ENCODE measurements around the gene FAM118A. TPM values are rescaled to one million over a fixed set of nuclear protein-coding genes. Genes with fewer than 3 reads are reported as not detected.

FAM118A gene
- total and polyA plus RNA-seq, 9 of the 15 experiments (the other 6 are each of a cell fraction or from before 2014, with no cell fraction given), result 17.0 to 223 (median 59.4) TPM

GRCh38 chr22:45263463-45264269, 46.1 kb upstream of the FAM118A start (continued):
- TF ChIP-seq XRCC4 (IDR thresholded peaks at IDR 0.05; ENCODE audit: extremely low read depth, insufficient read depth, insufficient read length) (no peak), CREBBP (IDR thresholded peaks at IDR 0.05; ENCODE audit: low read depth, low read length) (no peak), NFATC3 (IDR thresholded peaks at IDR 0.05) (no peak), TEAD1 (CRISPR knock-in tag; IDR thresholded peaks at IDR 0.05) (no peak), TRIM28 (IDR thresholded peaks at IDR 0.05) (no peak), ESRRA (IDR thresholded peaks at IDR 0.05; ENCODE audit: borderline replicate concordance, low read depth) (0 out of 2 replicates have a peak, but pooled peaks have one; percentile 13), ETS1 (conservative IDR thresholded peaks at IDR 0.05; ENCODE audit: control insufficient read depth, low read depth, low read length) (no peak), GTF2E2 (tag; IDR thresholded peaks at IDR 0.05) (no peak), RAD21 (CRISPR knock-in tag; conservative IDR thresholded peaks at IDR 0.05 in 1 of 2, IDR thresholded peaks at IDR 0.05 in 1 of 2) (peak; percentile 22 to 74; a peak in 3 of 4 replicates), ZFP1 (CRISPR knock-in tag; IDR thresholded peaks at IDR 0.05) (no peak), NFE2 (IDR thresholded peaks at IDR 0.05; ENCODE audit: low read depth) (no peak), PHF8 (IDR thresholded peaks at IDR 0.05; ENCODE audit: borderline replicate concordance, low read length) (no peak), POU5F1 (IDR thresholded peaks at IDR 0.05; ENCODE audit: borderline replicate concordance, low read depth, low read length, partially characterized antibody) (no peak), BRF2 (IDR thresholded peaks at IDR 0.05; ENCODE audit: borderline replicate concordance, insufficient read depth, insufficient read length) (no peak), L3MBTL2 (IDR thresholded peaks at IDR 0.05) (peak; percentile 88), ZNF583 (CRISPR knock-in tag; IDR thresholded peaks at IDR 0.05) (no peak), TARDBP (IDR thresholded peaks at IDR 0.05) (no peak), ZNF239 (CRISPR knock-in tag; IDR thresholded peaks at IDR 0.05) (no peak), BMI1 (IDR thresholded peaks at IDR 0.05; ENCODE audit: low read length) (no peak)
- TF ChIP-seq, protein P1, sequence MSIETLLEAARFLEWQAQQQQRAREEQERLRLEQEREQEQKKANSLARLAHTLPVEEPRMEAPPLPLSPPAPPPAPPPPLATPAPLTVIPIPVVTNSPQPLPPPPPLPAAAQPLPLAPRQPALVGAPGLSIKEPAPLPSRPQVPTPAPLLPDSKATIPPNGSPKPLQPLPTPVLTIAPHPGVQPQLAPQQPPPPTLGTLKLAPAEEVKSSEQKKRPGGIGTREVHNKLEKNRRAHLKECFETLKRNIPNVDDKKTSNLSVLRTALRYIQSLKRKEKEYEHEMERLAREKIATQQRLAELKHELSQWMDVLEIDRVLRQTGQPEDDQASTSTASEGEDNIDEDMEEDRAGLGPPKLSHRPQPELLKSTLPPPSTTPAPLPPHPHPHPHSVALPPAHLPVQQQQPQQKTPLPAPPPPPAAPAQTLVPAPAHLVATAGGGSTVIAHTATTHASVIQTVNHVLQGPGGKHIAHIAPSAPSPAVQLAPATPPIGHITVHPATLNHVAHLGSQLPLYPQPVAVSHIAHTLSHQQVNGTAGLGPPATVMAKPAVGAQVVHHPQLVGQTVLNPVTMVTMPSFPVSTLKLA (conservative IDR thresholded peaks at IDR 0.05), result peak; percentile 93 to 95

All from K562 (cell line).